Retina (tissue), 1 donor: ENCODE results near the gene GALNT2.
A peak's percentile ranks its signal among the peaks of the same experiment; 100 is the strongest.

ENCODE experiments used
- DNase-seq: peaks from one replicate; pipeline ENCODE4 v3.0.0-alpha.2; 2016

GALNT2 gene

GRCh38 chr1:230097370-230097769, 30.3 kb downstream of the GALNT2 start:
- DNase-seq, result no peak

- peak; percentile 63 for DNase-seq
Observed at GRCh38 chr1:230098723-230099122, 31.7 kb downstream of the GALNT2 start.

GRCh38 chr1:230099465-230099864, 32.4 kb downstream of the GALNT2 start:
- no peak for DNase-seq

DNA sequence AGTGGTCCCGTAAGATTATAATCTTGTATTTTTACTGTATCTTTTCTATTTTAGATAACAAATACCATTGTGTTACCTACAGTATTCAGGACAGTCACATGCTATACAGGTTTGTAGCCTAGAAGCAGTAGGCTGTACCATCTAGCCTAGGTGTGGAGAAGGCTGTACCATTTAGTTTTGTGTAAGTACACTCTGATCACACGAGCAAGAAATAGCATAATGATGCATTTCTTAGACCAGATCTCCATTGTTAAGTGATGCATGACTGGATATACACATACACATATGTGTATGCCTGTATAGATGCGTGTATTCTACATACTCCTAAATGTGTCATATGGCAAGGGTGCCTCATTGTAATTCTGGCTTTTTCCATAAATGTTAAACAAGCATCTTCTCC, 33.9 kb downstream of the GALNT2 start:
- DNase-seq, result no peak

- DNase-seq, result no peak
Observed at GRCh38 chr1:230101556-230101955, 34.5 kb downstream of the GALNT2 start.

DNA sequence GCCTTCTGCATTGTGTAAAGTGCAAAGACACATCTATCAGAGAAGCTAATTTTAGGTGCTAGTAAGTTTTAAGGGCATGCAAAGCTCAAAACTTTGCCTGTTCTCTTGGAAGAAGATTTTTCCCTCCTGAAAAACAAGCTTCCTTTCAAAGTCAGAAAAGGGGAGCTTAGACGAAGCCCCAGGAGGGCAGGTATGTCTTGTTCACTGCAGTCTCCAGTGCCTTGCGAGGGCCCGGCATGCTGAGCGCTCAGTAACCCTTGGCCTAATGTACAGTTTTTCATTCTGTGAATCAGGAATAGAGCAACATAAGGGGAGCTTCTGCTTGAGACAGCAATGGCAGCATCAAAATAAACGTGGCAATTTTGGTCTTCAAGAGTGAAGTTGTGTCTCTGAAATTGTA, 35.0 kb downstream of the GALNT2 start:
- no peak for DNase-seq

- no peak for DNase-seq
Observed at GRCh38 chr1:230102472-230102871, 35.4 kb downstream of the GALNT2 start.

DNA sequence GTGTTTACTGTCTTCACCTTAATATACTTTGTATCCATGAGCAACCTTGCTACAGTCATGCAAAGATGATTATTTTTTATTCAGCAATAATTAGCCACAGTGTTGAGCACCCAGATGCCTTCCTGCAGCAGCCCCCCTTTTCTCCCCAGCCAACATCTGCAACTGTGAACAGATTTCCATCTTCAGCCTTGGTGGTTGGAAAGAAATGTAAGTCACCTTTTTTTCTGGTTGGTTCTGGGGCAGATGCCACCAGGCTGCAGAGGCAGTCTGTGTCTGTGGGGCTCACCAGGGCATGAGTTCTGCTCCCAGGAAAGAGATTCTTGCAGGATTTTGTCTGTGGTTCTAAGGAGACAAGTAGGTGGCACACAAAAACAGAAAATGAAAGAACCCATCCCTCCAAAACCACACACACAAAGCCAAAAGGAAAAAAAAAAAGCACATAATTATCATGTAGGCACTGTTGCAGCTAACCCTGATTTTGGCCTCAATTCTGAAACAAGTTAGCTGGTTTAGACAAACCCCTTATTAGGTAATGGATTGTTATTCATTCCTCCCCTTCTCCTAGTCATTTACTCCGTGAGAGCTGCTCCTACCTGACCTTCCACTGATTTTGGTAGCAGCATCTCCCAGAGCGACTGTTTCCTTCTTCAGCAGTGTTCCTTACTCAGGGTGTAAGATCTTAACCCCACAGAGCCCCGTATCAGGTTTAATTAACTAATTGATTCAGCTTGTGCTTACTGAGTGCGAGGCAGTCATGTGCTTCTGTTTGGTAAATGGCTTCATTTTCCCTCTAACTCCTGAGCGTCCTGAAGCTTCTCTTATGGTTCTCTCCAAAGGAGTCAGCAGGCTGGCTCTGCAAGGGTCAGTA, 36.5 kb downstream of the GALNT2 start:
- DNase-seq, result no peak

GRCh38 chr1:230104395-230105244, 37.6 kb downstream of the GALNT2 start:
- DNase-seq, result no peak

- no peak for DNase-seq
Observed at GRCh38 chr1:230105245-230105753, 38.3 kb downstream of the GALNT2 start.

- DNase-seq, result no peak
Observed at GRCh38 chr1:230105754-230106625, 39.0 kb downstream of the GALNT2 start.

DNA sequence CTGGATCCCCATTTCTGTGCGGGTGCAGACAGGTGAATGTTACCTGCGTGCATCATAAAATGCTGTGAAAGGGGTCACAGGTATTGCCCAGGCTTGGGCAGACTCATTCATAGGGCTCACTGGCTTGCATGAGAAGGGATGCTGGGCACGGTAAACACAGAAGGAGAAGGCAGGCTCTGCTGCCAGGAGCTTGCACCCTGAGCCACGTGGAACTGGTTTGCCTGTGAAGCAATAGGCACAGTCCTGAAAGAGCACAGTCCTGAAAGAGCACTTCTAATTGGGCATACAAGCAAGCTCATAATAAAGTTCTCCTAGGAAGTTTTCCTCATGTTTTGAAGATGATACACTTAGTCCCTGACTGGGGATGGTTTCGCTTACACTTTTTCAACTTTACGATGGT, 40.9 kb downstream of the GALNT2 start:
- DNase-seq, result no peak

DNA sequence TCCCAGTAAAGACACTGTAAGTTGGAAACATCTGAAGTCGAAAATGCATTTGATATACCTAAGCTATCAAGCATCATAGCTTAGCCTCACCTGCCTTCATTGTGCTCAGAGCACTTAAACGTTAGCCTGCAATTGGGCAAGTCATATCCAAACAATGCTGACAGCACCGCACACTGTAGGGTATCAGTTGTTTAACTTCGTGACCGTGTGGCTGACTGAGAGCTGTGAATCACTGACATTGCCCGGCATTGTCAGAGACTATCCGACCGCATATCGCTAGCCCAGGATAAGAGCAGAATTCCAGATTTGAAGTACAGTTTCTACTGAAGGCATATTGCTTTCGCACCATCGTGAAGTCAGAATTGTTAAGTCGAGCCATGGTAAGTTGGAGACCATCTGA, 41.5 kb downstream of the GALNT2 start:
- no peak for DNase-seq

GRCh38 chr1:230109066-230109465, 42.0 kb downstream of the GALNT2 start:
- no peak for DNase-seq

GRCh38 chr1:230109895-230110667, 43.0 kb downstream of the GALNT2 start:
- DNase-seq, result no peak

DNA sequence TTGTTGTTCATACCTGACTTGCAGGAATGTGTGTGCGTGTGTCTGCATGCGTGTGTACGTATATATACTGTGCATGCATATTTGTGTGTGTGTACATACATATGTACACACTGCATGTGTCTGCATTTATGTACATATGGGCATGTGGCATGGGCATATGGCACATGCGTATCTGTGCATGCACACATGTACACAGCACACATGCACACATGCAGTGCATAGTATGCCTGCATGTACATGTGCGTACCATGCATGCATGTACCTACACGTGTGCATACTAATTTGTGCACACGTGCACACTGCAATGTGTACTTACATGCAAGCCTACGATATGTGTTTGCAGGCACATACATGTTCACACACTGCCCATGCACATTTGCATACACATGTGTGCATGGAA, 43.9 kb downstream of the GALNT2 start:
- no peak for DNase-seq

GRCh38 chr1:230112131-230112701, 45.2 kb downstream of the GALNT2 start:
- DNase-seq, result peak; percentile 73

GRCh38 chr1:230112782-230113181, 45.7 kb downstream of the GALNT2 start:
- DNase-seq, result no peak

GRCh38 chr1:230113235-230113592, 46.2 kb downstream of the GALNT2 start:
- DNase-seq, result no peak

GRCh38 chr1:230113593-230114236, 46.7 kb downstream of the GALNT2 start:
- no peak for DNase-seq

- no peak for DNase-seq
Observed at GRCh38 chr1:230114237-230114651, 47.2 kb downstream of the GALNT2 start.
